Body of pancreas (tissue), 4 donors: ENCODE data around the gene HDGFL3. TPM values are rescaled to one million over a fixed set of nuclear protein-coding genes. Genes with fewer than 3 reads are reported as not detected.

ENCODE experiments used
- ATAC-seq: fragments of 150-250 bp; one replicate; pipeline ENCODE4 v1.9.1; 2016
- DNase-seq, 4 donors: peaks; one replicate each; pipeline ENCODE4 v3.0.0-alpha.2; 2019
- H3K27ac ChIP-seq, 4 donors: fragments of 200-600 bp; sonication (generic); 1 replicate in 3 of 4; 2 replicates in 1 of 4; pipeline versions ENCODE4 v1.5.1 to v1.6.1; 2016 to 2019; ENCODE audit warnings: mild to moderate bottlenecking in 1 of 4, mixed read lengths in 1 of 4, moderate library complexity in 1 of 4
- H3K27me3 ChIP-seq, 2 donors: fragments of 200-600 bp; sonication (generic); one replicate each; pipeline ENCODE4 v1.6.0; 2016; ENCODE audit warnings: mild to moderate bottlenecking in 1 of 2
- H3K36me3 ChIP-seq, 2 donors: fragments of 200-600 bp; sonication (generic); replicated peaks in 1 of 2; 2 replicates each; pipeline ENCODE4 v1.5.1; 2016; ENCODE audit warnings: low read depth in 2 of 2; ENCODE audit not compliant: insufficient read depth in 1 of 2
- H3K4me1 ChIP-seq: fragments of 200-600 bp; sonication (generic); one replicate; pipeline ENCODE4 v1.6.0; 2016
- H3K4me3 ChIP-seq, 2 donors: fragments of 200-600 bp; sonication (generic); 1 replicate in 1 of 2; 2 replicates in 1 of 2; pipeline ENCODE4 v1.5.1; 2016 to 2019
- H3K9me3 ChIP-seq, 3 donors: fragments of 200-600 bp; sonication (generic); 1 replicate in 2 of 3; 2 replicates in 1 of 3; pipeline ENCODE4 v1.5.1; 2016
- POLR2A ChIP-seq, 3 donors: fragments of 450-650 bp; IDR thresholded peaks; one replicate each; pipeline ENCODE4 v1.6.1; 2016; ENCODE audit warnings: antibody characterized with exemption in 3 of 3, mild to moderate bottlenecking in 2 of 3
- WGBS, 2 donors: methylation state at CpG; one replicate each; pipeline ENCODE4 v1.1.5; 2017; 5-methylcytosine and 5-hydroxymethylcytosine counted together
- intact Hi-C: fragments of 100-400 bp; cut with DNase I; formaldehyde crosslinking; loops from one replicate; pipeline ENCODE4 v1.15.1; 2023
- total RNA-seq, 2 donors: library from RNA; depleted of rRNA; stranded (reverse); fragments of >200 nt; gene quantifications; one replicate each; pipeline ENCODE4 v1.1.0, GENCODE V29; 2016
- TF ChIP-seq, protein P1 (sequence below), 7 experiments: fragments of 450-650 bp in 4 of 7; fragments of 200-600 bp in 3 of 7; sonication (generic) in 3 of 7; IDR thresholded peaks; one replicate each; pipeline ENCODE4 v1.5.1; 2016 to 2019; ENCODE audit warnings: antibody characterized with exemption in 7 of 7

The HDGFL3 gene
- total RNA-seq, result 10 to 100 TPM; 10.4 to 22.7 TPM

GRCh38 chr15:83207660-83208366 lies at the start of gene HDGFL3:
HDGFL3 (minus strand) TSS chr15:83207823; CDS start chr15:83207414, 409 bp downstream.
- peak; percentile 51 to 60 (median 56) for DNase-seq
- Histone ChIP-seq H3K4me3 (peak within 1 kb of the TSS; percentile 76 to 78), H3K27me3 (no peaks in the 10 kb centered on the region), H3K9me3 (no peaks in the 10 kb centered on the region), H3K27ac (peak within 1 kb of the TSS; percentile 75 to 87 (median 80)), H3K4me1 (peaks cover 21% of the 10 kb centered on the region), H3K36me3 (no peaks in the 10 kb centered on the region)
- TF ChIP-seq, protein P1, sequence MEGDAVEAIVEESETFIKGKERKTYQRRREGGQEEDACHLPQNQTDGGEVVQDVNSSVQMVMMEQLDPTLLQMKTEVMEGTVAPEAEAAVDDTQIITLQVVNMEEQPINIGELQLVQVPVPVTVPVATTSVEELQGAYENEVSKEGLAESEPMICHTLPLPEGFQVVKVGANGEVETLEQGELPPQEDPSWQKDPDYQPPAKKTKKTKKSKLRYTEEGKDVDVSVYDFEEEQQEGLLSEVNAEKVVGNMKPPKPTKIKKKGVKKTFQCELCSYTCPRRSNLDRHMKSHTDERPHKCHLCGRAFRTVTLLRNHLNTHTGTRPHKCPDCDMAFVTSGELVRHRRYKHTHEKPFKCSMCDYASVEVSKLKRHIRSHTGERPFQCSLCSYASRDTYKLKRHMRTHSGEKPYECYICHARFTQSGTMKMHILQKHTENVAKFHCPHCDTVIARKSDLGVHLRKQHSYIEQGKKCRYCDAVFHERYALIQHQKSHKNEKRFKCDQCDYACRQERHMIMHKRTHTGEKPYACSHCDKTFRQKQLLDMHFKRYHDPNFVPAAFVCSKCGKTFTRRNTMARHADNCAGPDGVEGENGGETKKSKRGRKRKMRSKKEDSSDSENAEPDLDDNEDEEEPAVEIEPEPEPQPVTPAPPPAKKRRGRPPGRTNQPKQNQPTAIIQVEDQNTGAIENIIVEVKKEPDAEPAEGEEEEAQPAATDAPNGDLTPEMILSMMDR (IDR thresholded peaks at IDR 0.05), result no peak
- TF ChIP-seq POLR2A (IDR thresholded peaks at IDR 0.05), result peak in 1 of 3 donors; percentile 33
- WGBS, 2 donors, result 1 to 2% methylated on average over 25 to 73 of the region's 94 CpGs
- ATAC-seq, result peak; percentile 64
- intact Hi-C loops, result no loop called here

- no peak for DNase-seq
- H3K27me3 ChIP-seq, result no peaks in the 10 kb centered on the region
- no peaks in the 10 kb centered on the region for H3K36me3 ChIP-seq
- ATAC-seq, result no peak
- no peak overlapping the region for H3K27ac ChIP-seq
- intact Hi-C loops, result loop anchor here (10.0 kb wide), 1 partner anchor 304 kb away; no protein-coding TSS in a partner anchor
- TF ChIP-seq, protein P1 (IDR thresholded peaks at IDR 0.05), result no peak
- no peak for TF ChIP-seq POLR2A (IDR thresholded peaks at IDR 0.05)
- H3K9me3 ChIP-seq, result no peaks in the 10 kb centered on the region
- H3K4me3 ChIP-seq, result no peak overlapping the region
- H3K4me1 ChIP-seq, result peaks cover 4% of the 10 kb centered on the region
Observed at GRCh38 chr15:83250781-83251180, 43.2 kb upstream of the HDGFL3 start.

DNA sequence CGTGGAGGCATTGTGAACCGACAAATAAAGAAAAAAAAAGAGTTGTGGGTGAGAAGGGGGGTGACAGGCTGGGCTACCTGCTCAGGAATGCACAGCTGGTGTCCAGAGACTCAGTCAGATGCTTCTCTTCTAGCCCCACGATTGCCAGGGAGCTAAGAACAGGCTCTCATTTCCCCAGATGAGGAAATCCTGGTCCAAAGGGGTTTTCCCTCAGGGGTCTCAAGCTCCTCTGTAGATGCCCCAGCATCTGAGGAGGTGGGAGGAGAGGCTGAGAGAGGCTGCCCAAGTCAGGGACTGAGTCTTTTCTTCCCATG lies 41.4 kb upstream of the HDGFL3 start:
- H3K9me3 ChIP-seq, result no peaks in the 10 kb centered on the region
- 17 to 25% methylated on average over 3 of the region's 3 CpGs for WGBS, 2 donors
- ATAC-seq, result no peak
- H3K27ac ChIP-seq, result no peak overlapping the region
- H3K27me3 ChIP-seq, result no peaks in the 10 kb centered on the region
- intact Hi-C loops, result no loop called here
- no peak for DNase-seq
- TF ChIP-seq, protein P1 (IDR thresholded peaks at IDR 0.05), result no peak
- TF ChIP-seq POLR2A (IDR thresholded peaks at IDR 0.05), result no peak
- no peaks in the 10 kb centered on the region for H3K36me3 ChIP-seq
- no peak overlapping the region for H3K4me3 ChIP-seq
- peaks cover 4% of the 10 kb centered on the region for H3K4me1 ChIP-seq

GRCh38 chr15:83248151-83249029 lies 40.8 kb upstream of the HDGFL3 start:
- peaks cover 4% of the 10 kb centered on the region for H3K4me1 ChIP-seq
- WGBS, 2 donors, result 21 to 22% methylated on average over 10 to 11 of the region's 11 CpGs
- TF ChIP-seq, protein P1 (IDR thresholded peaks at IDR 0.05), result peak; percentile 83 to 96 (median 87)
- TF ChIP-seq POLR2A (IDR thresholded peaks at IDR 0.05), result no peak
- intact Hi-C loops, result no loop called here
- H3K9me3 ChIP-seq, result no peaks in the 10 kb centered on the region
- no peak overlapping the region for H3K27ac ChIP-seq
- no peaks in the 10 kb centered on the region for H3K36me3 ChIP-seq
- DNase-seq (peak; percentile 12 to 49 (median 22)), ATAC-seq (no peak)
- H3K27me3 ChIP-seq, result no peaks in the 10 kb centered on the region
- no peak overlapping the region for H3K4me3 ChIP-seq
